NCI-H1436 treated with DMSO at 0.1 percent for 48 hours (cell line): ENCODE data around the gene ZBTB46.
"Not testable (repeated sequence)": the region's sequence is repeated elsewhere in the genome, so short reads cannot be mapped to it uniquely, and the experiment has no call there.

ENCODE experiments used
- DNase-seq: peaks from one replicate; lab custom pipeline; 2025; lab: John Stamatoyannopoulos, UW

ZBTB46 gene

DNA sequence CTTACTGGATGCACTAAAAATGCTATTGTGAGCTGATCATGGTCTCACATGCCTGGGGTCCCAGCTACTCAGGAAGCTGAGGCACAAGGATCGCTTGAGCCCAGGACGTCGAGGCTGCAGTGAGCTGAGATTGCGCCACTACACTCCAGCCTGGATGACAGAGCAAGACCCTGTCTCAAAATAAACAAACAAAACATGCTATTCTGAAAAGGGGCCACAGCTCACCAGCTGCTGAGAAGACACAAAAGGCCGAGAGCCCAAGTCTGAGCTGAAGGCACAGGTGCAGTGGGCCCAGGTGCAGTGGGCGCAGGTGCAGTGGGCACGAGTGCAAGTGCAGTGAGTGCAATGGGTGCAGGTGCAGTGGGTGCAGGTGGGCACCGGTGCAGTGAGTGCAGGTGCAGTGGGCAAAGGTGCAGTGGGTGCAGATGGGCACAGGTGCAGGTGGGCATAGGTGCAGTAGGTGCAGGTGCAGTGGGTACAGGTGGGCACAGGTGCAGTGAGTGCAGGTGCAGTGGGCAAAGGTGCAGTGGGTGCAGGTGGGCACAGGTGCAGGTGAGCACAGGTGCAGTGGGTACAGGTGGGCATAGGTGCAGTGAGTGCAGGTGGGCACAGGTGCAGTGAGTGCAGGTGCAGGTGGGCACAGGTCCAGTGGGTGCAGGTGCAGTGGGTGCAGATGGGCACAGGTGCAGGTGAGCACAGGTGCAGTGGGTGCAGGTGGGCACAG is 16.0 kb downstream of the ZBTB46 start:
- no peak for DNase-seq

DNA sequence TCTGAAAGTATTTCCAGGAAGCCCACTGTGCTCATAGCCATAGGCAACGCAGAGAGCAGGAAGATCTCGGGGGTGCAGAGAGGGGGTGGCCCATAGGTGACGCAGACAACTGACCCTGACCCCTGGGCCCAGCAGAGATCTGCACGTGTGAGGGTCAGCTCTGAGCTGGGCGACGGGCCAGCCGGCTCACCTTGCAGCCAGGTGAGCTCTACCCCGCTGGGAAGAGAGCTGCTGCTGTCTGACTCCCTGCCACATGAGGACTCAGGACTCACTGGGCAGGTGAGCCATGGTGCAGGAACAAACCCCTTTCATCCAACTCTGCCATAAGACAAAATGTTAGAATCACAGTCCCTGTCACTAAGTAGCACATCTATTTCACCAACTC is 19.6 kb downstream of the ZBTB46 start:
- no peak for DNase-seq

- no peak for DNase-seq
Observed at GRCh38 chr20:63810730-63811490, 20.2 kb downstream of the ZBTB46 start.

DNA sequence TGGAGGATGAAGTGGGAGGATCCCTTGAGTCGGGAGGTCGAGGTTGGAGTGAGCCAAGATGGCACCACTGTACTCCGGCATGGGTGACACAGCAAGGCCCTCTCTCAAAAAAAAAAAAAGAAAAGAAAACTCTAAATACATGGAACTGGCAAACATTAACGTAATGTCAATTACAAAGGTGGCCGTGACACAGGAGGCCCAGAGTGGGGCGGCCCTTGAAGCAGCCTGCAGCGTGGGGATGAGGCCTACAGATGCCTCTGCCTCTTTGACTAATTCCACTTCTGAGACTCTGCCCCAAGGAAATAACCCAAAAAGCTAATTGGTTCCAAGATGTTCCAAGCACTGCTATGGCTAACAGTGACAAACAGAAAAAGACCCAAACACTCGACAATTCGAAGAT is 21.2 kb downstream of the ZBTB46 start:
- no peak for DNase-seq

DNA sequence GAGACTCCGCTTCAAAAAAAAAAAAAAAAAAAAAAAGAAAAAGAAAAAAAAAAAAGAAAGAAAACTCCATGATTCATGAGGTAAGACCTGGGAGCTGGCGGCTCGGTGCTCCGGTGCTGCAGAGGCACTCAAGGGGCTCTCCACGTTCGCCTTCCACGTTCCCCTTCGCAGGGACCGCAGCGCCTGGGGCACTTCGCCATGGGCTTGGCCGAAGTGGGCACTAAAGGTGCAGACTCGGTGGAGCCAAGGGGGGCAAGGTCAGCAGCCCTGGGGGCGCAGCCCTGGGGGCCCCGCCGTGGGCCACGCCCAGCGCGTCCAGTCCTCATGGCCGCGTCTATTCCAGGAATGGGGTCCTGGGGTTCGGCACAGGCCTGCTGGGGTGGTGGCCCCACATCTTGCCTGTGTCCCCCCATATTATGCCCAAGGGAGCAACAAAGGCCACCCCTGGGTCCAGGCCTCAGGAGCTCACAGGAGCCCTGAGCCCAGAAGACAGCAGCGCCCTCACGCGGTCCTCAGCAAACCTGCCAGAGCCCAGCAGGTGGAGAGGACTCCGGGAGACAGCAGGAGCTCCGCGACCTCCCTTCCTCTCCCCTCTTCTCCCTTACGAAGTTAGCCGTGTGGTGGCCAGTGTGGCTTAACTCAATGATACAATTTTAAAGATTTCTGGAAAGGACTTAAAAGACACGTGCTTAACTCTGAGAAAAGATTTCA is 21.9 kb downstream of the ZBTB46 start:
- DNase-seq = no peak

DNA sequence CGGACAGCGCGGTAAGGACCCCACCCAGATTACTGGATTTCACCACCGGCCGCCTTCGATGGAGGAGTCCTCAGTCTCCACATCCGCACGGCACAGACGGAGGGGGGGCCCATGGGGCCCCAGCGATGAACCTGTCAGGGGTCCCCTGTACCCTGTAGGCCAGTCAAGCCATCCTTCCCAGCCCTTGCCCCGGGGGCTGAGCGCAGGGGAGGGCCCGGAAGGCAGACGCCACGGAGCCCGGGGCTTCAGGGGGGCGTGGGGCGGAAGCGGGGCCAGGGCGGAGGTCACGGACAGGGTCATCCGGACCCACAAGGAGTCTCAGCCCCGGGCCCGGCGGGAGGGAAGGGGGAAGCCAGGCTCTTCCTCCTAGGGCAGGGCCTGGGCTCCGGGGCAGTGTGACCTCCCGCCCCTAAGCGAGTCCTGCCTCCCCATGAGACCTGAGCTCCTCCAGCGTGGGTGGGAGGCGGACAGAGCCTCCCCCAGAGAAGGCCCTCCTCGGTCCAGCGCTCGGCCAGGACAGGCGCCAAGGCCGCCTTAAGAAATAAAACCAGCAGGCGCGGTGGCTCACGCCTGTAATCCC is 22.8 kb downstream of the ZBTB46 start:
- DNase-seq = no peak

DNA sequence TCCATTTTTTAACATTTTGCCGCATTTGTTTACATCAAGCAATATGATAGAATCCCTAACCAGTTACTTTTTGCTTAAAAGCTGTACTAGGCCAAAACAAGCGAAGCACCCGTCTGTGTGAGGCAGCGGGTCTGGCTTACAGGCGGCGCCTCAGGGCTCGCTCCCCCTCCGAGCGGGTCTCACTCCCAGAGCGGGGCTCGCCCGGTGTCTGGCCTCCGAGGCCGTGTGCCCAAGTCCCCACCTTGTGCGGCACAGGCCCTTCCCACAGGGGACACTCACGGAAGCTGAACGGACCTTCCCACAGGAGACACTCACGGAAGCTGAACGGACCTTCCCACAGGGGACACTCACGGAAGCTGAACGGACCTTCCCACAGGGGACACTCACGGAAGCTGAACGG is 23.4 kb downstream of the ZBTB46 start:
- DNase-seq = no peak

GRCh38 chr20:63804308-63804636 is 26.8 kb downstream of the ZBTB46 start:
- no peak for DNase-seq

GRCh38 chr20:63802469-63803240 is 28.4 kb downstream of the ZBTB46 start:
- DNase-seq = no peak

DNA sequence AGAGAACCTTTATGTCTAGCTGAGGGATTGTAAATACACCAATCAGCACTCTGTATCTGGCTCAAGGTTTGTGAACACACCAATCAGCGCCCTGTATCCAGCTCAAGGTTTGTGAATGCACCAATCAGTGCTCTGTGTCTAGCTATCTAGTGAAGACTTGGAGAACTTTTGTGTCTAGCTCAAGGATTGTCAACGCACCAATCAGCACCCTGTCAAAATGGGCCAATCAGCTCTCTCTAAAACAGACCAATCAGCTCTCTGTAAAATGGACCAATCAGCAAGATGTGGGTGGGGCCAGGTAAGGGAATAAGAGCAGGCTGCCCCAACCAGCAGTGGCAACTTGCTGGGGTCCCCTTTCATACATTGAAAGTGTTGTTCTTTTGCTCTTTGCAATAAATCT is 29.9 kb downstream of the ZBTB46 start:
- not testable (repeated sequence) for DNase-seq

DNA sequence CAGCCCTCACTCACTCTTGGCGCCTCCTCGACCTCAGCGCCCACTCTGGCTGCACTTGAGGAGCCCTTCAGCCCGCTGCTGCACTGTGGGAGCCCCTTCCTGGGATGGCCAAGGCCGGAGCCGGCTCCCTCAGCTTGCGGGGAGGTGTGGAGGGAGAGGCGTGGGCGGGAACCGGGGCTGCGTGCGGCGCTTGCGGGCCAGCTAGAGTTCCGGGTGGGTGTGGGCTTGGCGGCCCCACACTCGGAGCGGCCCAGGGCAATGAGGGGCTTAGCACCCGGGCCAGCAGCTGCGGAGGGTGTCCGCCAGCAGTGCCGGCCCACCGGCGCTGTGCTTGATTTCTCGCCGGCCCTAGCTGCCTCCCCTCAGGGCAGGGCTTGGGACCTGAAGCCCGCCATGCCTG is 30.7 kb downstream of the ZBTB46 start:
- not testable (repeated sequence) for DNase-seq

DNA sequence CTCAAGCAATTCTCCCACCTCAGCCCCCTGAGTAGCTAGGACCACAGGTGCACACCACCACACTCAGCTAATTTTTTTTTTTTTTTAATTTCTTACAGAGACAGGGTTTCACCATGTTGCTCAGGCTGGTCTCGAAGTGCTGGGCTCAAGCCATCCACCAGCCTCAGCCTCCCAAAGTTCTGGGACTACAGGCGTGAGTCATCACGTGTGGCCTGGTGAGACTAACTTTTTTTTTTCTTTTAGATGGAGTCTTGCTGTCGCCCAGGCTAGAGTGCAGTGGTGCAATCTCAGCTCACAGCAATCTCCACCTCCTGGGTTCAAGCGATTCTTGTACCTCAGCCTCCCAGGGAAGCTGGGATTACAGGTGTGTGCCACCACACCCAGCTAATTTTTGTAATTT is 31.9 kb downstream of the ZBTB46 start:
- DNase-seq = not testable (repeated sequence)

- not testable (repeated sequence) for DNase-seq
Observed at GRCh38 chr20:63797175-63797574, 33.9 kb downstream of the ZBTB46 start.

- no peak for DNase-seq
Observed at GRCh38 chr20:63795178-63795830, 35.8 kb downstream of the ZBTB46 start.

DNA sequence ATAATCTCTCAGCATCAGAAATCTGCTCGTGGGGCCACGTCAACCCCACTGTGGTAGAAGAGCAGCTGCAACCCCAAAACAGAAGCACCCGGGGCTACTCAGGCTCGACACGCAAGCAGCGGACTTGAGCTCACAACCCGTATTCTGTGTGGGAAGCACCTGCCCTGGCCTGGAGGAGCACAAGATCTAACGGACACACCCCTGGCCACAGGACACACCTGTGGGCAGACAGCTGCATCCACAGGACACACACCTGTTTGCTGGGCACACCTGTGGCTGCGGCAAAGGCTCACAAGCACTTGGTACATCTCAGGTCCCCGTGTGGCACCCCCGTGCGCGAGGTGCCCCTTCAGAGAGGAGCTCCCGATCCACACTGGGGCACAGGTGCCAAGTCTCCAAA is 36.5 kb downstream of the ZBTB46 start:
- DNase-seq = no peak

DNA sequence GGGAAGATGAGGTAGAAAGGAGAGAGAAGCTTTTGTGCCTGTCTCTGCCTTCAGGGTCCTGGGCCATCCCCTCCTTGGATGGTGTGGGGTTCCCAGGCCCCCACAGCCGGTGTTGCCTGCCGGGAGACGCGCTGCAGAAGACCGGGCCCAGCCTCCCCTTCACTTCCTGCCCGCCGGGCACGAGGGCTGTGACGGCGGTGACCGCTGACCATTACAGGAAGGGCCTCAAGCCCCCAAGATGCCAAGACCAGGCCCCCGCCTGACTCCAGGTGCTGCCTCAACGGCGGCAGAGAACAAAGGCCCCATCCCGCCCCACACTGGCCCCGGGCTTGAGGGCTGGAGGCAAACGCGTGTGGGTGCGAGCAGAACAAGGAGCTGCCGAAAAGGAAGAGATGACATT is 38.2 kb downstream of the ZBTB46 start:
- no peak for DNase-seq

DNA sequence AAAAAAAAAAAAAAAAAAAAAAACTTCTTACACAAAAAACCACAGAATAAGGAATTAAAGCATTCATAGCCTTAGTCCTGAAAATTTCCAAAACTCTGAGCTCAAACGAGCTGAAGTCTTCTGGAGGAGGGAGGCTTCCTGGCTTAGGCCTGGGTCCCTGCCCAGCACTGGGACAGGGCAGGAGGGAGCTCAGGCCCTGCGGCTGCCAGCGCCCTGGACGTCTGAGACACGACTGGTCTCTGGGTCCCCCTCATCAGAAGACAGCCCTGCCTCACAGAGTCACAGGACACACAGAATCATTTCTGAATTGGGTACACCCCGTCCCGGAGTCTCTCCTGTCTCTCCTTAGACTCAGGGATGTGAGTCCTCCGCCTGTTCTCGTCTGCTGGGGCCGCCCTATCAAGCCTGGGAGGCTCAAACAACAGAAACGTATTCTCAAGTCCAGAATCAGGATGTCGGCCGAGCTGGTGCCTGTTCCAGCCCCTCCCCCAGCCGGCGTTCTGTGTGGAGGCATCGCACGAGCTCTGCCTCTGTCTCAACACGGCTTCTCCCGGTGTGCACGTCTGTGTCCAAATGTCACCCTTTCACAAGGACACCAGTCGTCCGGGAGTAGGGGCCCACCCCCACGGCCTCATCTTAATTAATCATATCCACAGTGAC is 39.4 kb downstream of the ZBTB46 start:
- no peak for DNase-seq

DNA sequence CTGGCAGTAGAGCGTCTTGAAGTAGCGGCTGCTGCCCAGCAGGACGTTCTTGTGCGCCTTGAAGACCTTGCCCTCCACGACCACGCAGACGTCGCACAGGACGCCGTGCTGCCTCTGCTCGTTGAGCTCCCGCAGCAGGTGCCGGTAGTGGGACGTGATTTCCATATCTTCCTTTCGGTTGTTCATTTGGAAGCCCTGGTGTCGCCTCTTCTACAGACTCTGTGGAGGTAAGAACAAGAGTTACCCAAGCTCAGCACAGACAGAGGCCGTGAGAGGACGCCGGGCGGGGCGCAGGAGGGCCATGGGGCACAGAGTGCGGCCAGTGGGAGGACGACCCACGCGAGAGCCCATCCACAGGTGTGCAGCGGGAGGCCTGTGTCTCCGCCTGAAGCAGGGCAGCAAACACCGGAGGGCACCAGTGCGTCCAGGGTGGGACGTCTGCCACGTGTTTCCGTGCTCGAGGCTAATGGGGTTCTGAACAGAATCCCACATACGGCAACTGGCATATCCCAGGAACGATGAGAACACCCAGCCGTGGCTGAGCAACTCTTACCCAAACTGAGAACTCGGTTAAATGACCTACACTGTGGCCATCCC is 40.4 kb downstream of the ZBTB46 start:
- DNase-seq = no peak

DNA sequence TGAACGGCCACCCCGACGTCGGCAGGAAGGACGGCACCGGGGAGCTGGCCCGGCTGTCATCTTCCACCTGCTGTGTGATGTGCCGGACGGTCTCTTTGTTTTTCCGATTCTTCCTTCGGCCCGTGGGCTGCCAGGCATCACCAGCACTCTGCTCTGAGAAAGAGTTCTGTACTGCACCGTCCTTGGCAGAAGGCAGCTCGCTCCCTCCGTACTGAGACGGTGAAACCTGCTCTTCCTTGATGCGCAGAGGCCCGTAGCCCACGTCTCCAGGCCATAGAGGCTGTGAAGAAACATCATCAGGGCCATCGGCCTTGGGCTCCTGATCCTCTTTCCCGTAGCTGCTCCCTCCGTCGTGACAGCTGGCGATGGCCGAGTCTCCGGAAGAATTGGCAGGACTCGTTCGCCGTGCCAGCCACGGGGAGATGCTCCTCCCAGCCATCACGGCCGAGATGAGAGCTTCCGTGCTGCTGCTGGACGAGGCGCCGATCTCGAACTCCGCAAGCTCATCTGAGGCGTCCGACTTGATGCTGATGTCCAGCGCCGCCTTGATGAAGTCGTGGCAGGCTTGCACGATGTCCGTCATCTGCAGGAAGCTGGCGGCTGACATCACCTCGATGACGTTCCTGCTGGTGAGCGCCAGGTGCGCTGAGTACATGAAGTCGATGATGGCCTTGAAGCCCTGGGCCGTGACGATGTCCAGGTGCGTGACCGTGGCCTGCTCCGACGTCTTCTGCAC is 41.1 kb downstream of the ZBTB46 start:
- no peak for DNase-seq

- no peak for DNase-seq
Observed at GRCh38 chr20:63787749-63788148, 43.3 kb downstream of the ZBTB46 start.
